Colonic mucosa (tissue), 4 donors: ENCODE data around the gene TLE6. TPM values are rescaled to one million over a fixed set of nuclear protein-coding genes. Genes with fewer than 3 reads are reported as not detected.

Experiments used
- DNase-seq: peaks from one replicate; pipeline ENCODE4 v3.0.0-alpha.2; 2020
- H3K27ac ChIP-seq: fragments of 200-600 bp; one replicate; pipeline ENCODE4 v1.8.0; 2021
- H3K27me3 ChIP-seq: fragments of 200-600 bp; one replicate; pipeline ENCODE4 v1.8.0; 2021
- H3K36me3 ChIP-seq: fragments of 200-600 bp; one replicate; pipeline ENCODE4 v1.8.0; 2021
- H3K4me1 ChIP-seq: fragments of 200-600 bp; one replicate; pipeline ENCODE4 v1.8.0; 2021; ENCODE audit warnings: mild to moderate bottlenecking
- H3K4me3 ChIP-seq: fragments of 200-600 bp; one replicate; pipeline ENCODE4 v1.8.0; 2021
- H3K9ac ChIP-seq, 2 donors: one replicate each; pipeline ENCODE4 v1.7.0; 2013; ENCODE audit warnings: control low read depth in 2 of 2, low read depth in 2 of 2, low read length in 2 of 2
- H3K9me3 ChIP-seq: fragments of 200-600 bp; one replicate; pipeline ENCODE4 v1.8.0; 2021
- CTCF ChIP-seq: fragments of 200-600 bp; IDR thresholded peaks from one replicate; pipeline ENCODE4 v1.8.0; 2022; ENCODE audit warnings: antibody characterized with exemption, mild to moderate bottlenecking
- intact Hi-C: fragments of 100-400 bp; cut with DNase I; formaldehyde crosslinking; loops from one replicate; pipeline ENCODE4 v1.14.1; 2022
- total RNA-seq, 2 donors: library from RNA; stranded (reverse); fragmentation: NEBNext Ultra II Directional in 1 of 2; extraction: Animal tissue kit (Norgen Biotek cat#: 25700) in 1 of 2; gene quantifications; one replicate each; pipeline ENCODE4 v1.2.1, GENCODE V29; 2021
- donor health status: healthy.
- donor health status: DM: no; HTN: no; CAD: no.
- donor health status: DM: no; HTN: no; CAD: no.

Gene TLE6
- total RNA-seq, 2 donors from 2014 or later = 2.9 to 3.8 TPM

DNA sequence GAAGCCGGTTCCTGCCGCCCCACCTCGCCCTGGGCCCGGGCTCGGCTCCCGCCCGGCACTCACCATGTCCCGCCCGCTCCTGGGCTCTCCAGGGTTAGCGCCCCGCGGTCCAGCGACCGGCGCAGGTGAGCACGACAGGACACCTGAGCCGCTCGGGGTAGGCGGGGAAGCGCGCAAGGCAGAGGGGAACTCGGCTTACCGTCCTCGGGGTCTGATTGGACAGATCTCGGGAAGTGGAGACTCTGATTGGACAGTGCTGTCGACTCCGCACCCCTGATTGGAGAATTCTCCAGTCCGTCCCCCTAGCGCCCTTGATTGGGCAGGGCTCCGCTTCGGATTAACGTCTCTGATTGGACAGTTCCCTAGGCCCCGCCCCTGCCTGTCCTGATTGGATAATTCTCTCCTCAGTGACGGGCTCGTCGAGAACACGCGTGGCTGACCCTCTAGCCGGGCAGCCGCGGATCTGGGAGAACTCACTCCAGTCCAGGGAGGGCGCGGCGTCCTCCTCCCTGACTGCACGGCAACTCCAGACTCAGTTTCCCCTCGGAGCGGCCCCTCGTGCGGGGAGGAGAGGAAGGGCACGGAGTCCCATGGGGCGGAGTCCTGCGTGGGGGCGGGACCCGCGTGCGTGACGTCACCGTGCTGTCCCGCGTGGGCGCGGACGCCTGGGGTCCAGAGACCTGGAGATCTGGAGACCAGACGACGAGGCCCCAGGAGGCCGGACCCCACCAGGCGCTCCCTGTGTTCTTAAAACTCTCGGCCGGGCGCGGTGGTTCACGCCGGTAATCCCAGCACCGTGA is 32.4 kb upstream of the TLE6 start, which contains the start of gene ZNF77:
TSS of gene ZNF77 (minus strand) at position 197 of the 800 bp plus-strand sequence. CDS start at position 66, 131 bp downstream.
- Histone ChIP-seq H3K27ac (peak within 1 kb of the TSS; percentile 77), H3K36me3 (no peaks in the 10 kb centered on the region), H3K9me3 (no peaks in the 10 kb centered on the region), H3K4me1 (no peaks in the 10 kb centered on the region), H3K27me3 (no peaks in the 10 kb centered on the region), H3K4me3 (peak within 1 kb of the TSS; percentile 57), H3K9ac (peak within 1 kb of the TSS; percentile 83 to 93)
- no peak for TF ChIP-seq CTCF
- peak; percentile 100 for DNase-seq
- intact Hi-C loops = loop anchor here (5.0 kb wide), 1 partner anchor 58 kb away; no protein-coding TSS in a partner anchor

- H3K36me3 ChIP-seq = no peaks in the 10 kb centered on the region
- H3K4me3 ChIP-seq = peak overlapping the region; percentile 57
- no peaks in the 10 kb centered on the region for H3K9me3 ChIP-seq
- no peak for TF ChIP-seq CTCF
- no peaks in the 10 kb centered on the region for H3K4me1 ChIP-seq
- no peak for DNase-seq
- peak overlapping the region; percentile 79 to 93 for H3K9ac ChIP-seq
- intact Hi-C loops = no loop called here
- peak overlapping the region; percentile 77 for H3K27ac ChIP-seq
- H3K27me3 ChIP-seq = no peaks in the 10 kb centered on the region
Observed at GRCh38 chr19:2945575-2946184, 31.7 kb upstream of the TLE6 start.

- TF ChIP-seq CTCF = no peak
Observed at GRCh38 chr19:2949939-2950285, 27.5 kb upstream of the TLE6 start.

GRCh38 chr19:2950286-2951124 is 26.9 kb upstream of the TLE6 start:
- intact Hi-C loops = no loop called here
- H3K4me1 ChIP-seq = no peaks in the 10 kb centered on the region

More at GRCh38 chr19:2949939-2950285, 27.5 kb upstream of the TLE6 start:
- H3K9ac ChIP-seq = peak overlapping the region; percentile 77 to 92
- H3K4me1 ChIP-seq = no peaks in the 10 kb centered on the region
- H3K36me3 ChIP-seq = no peaks in the 10 kb centered on the region
- DNase-seq = no peak
- no peaks in the 10 kb centered on the region for H3K9me3 ChIP-seq
- H3K4me3 ChIP-seq = peak overlapping the region; percentile 79
- intact Hi-C loops = no loop called here
- H3K27ac ChIP-seq = peak overlapping the region; percentile 91
- H3K27me3 ChIP-seq = no peaks in the 10 kb centered on the region

More at GRCh38 chr19:2950286-2951124, 26.9 kb upstream of the TLE6 start:
- peak; percentile 100 for DNase-seq
- Histone ChIP-seq H3K27ac (peak overlapping the region; percentile 91), H3K36me3 (no peaks in the 10 kb centered on the region), H3K9ac (peak overlapping the region; percentile 77 to 92), H3K27me3 (no peaks in the 10 kb centered on the region), H3K9me3 (no peaks in the 10 kb centered on the region), H3K4me3 (peak overlapping the region; percentile 79)
- TF ChIP-seq CTCF = no peak
